WI38 (cell line): ENCODE results near the gene CDK12.
"Not testable (repeated sequence)": the region's sequence is repeated elsewhere in the genome, so short reads cannot be mapped to it uniquely, and the experiment has no call there.

Source experiments
- H3K4me3 ChIP-seq: 2 replicates; pipeline ENCODE4 v1.5.1; 2011; ENCODE audit warnings: low read depth, mild to moderate bottlenecking, control low read depth, low read length
- CTCF ChIP-seq: IDR thresholded peaks from 2 replicates; pipeline ENCODE4 v1.5.1; 2012; ENCODE audit warnings: low read depth, mild to moderate bottlenecking, control low read depth, low read length

CDK12 gene

GRCh38 chr17:39541652-39542051 is 80.4 kb downstream of the CDK12 start:
- no peak for TF ChIP-seq CTCF
- no peak overlapping the region for H3K4me3 ChIP-seq

- TF ChIP-seq CTCF = no peak
- no peak overlapping the region for H3K4me3 ChIP-seq
Measured at GRCh38 chr17:39543176-39543575, 81.9 kb downstream of the CDK12 start.

GRCh38 chr17:39543664-39544063 is 82.4 kb downstream of the CDK12 start:
- TF ChIP-seq CTCF = no peak
- H3K4me3 ChIP-seq = no peak overlapping the region

- not testable (repeated sequence) for H3K4me3 ChIP-seq
Measured at GRCh38 chr17:39544361-39544760, 83.1 kb downstream of the CDK12 start.

- TF ChIP-seq CTCF = peak; percentile 87
- H3K4me3 ChIP-seq = no peak overlapping the region
Measured at GRCh38 chr17:39547713-39548478, 86.6 kb downstream of the CDK12 start.

GRCh38 chr17:39548494-39549225 is 87.4 kb downstream of the CDK12 start:
- TF ChIP-seq CTCF = no peak
- no peak overlapping the region for H3K4me3 ChIP-seq

GRCh38 chr17:39549747-39550573 is 88.7 kb downstream of the CDK12 start:
- no peak overlapping the region for H3K4me3 ChIP-seq
- no peak for TF ChIP-seq CTCF
